ENCODE measurements around the gene MCFD2. TPM values are rescaled to one million over a fixed set of nuclear protein-coding genes. Genes with fewer than 3 reads are reported as not detected.

The MCFD2 gene
- total RNA-seq, 1 donor from 2014 or later: 105 TPM

GRCh38 chr2:46862514-46862913 lies 53.1 kb downstream of the MCFD2 start:
- H3K36me3 ChIP-seq (ENCODE audit: control insufficient read depth, insufficient read depth, low read length): no peaks in the 10 kb centered on the region
- DNase-seq (ENCODE audit: low read depth) (no peak), FAIRE-seq (peak; percentile 50)
- no peak overlapping the region for H3K4me3 ChIP-seq (ENCODE audit: low read depth, low read length)
- TF ChIP-seq CTCF (IDR thresholded peaks at IDR 0.05; ENCODE audit: insufficient read depth, low read length, severe bottlenecking): no peak
- no peaks in the 10 kb centered on the region for H3K27me3 ChIP-seq (ENCODE audit: control insufficient read depth, insufficient read depth, low read length)

- H3K27me3 ChIP-seq (ENCODE audit: control insufficient read depth, insufficient read depth, low read length): no peaks in the 10 kb centered on the region
- H3K36me3 ChIP-seq (ENCODE audit: control insufficient read depth, insufficient read depth, low read length): no peaks in the 10 kb centered on the region
- no peak overlapping the region for H3K4me3 ChIP-seq (ENCODE audit: low read depth, low read length)
- TF ChIP-seq CTCF (IDR thresholded peaks at IDR 0.05; ENCODE audit: insufficient read depth, low read length, severe bottlenecking): no peak
- FAIRE-seq (no peak), DNase-seq (ENCODE audit: low read depth) (no peak)
Observed at GRCh38 chr2:46861916-46862315, 53.7 kb downstream of the MCFD2 start.

GRCh38 chr2:46859482-46859881 lies 56.1 kb downstream of the MCFD2 start:
- no peak for TF ChIP-seq CTCF (IDR thresholded peaks at IDR 0.05; ENCODE audit: insufficient read depth, low read length, severe bottlenecking)
- FAIRE-seq (no peak), DNase-seq (ENCODE audit: low read depth) (no peak)
- Histone ChIP-seq H3K4me3 (ENCODE audit: low read depth, low read length) (no peak overlapping the region), H3K27me3 (ENCODE audit: control insufficient read depth, insufficient read depth, low read length) (no peaks in the 10 kb centered on the region), H3K36me3 (ENCODE audit: control insufficient read depth, insufficient read depth, low read length) (no peaks in the 10 kb centered on the region)

DNA sequence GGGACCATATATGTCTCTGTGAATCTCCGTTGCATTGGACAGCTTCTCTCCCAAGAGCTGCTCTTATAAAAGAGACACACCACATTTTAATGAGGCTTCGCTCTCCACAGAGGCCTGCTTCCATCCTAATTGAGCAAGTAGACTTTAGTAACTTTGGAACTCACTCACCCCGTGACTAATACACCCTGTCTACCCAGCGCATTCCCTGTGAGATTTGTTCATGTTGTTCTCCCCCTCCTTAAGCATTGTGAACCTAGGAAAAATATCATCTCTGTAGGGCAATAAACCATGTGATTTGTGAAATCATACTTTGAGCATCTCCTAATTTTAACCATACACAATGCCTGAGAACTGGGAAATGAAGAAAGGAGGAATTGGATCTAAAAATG lies 56.9 kb downstream of the MCFD2 start:
- no peak for DNase-seq (ENCODE audit: low read depth)
- no peak for FAIRE-seq

DNA sequence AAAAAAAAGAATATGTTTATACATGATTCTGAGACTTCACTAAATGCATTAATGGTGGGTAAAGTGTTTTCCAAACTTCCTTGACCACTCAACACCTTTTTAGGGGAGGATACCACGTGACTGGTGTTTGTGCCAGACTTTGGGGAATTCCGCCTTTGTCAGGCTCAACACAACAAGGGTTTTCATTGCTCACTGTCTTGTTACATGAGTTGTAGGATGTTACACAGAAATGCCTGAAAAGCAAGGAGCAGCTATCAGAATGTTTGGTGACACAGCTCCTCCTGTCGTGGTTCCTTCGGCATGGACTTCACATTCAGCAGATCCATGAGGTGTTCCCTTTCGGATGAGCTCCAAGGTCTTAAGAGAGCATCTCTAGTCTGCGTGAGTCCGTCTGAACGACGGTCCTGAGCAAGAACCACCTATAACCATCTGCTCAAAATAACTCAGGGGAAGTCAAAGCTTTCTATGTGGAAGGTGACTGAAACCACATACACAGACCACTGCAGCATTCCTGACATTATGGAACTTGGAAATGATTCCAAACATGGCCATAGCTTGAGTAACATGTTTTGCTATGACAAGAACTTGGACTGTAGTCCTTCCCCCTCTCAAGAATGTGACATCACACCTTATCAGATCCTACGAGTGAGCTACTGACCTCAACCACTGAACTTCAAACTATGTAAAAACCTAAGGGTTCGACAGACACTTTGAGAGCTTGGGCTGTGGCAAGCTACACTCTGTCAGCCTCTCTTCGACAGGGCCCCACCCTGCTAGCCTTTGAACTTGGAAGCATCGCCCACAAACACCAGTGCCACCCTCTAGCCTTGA lies 57.5 kb downstream of the MCFD2 start:
- TF ChIP-seq CTCF (IDR thresholded peaks at IDR 0.05; ENCODE audit: insufficient read depth, low read length, severe bottlenecking): no peak
- DNase-seq (ENCODE audit: low read depth) (no peak), FAIRE-seq (no peak)
- no peak overlapping the region for H3K4me3 ChIP-seq (ENCODE audit: low read depth, low read length)
- H3K36me3 ChIP-seq (ENCODE audit: control insufficient read depth, insufficient read depth, low read length): no peaks in the 10 kb centered on the region
- H3K27me3 ChIP-seq (ENCODE audit: control insufficient read depth, insufficient read depth, low read length): no peaks in the 10 kb centered on the region

More for the DNA sequence above, 56.9 kb downstream of the MCFD2 start:
- no peak for TF ChIP-seq CTCF (IDR thresholded peaks at IDR 0.05; ENCODE audit: insufficient read depth, low read length, severe bottlenecking)
- no peaks in the 10 kb centered on the region for H3K36me3 ChIP-seq (ENCODE audit: control insufficient read depth, insufficient read depth, low read length)
- no peaks in the 10 kb centered on the region for H3K27me3 ChIP-seq (ENCODE audit: control insufficient read depth, insufficient read depth, low read length)
- H3K4me3 ChIP-seq (ENCODE audit: low read depth, low read length): no peak overlapping the region

GRCh38 chr2:46856336-46856735 lies 59.3 kb downstream of the MCFD2 start:
- FAIRE-seq: no peak
- Histone ChIP-seq H3K4me3 (ENCODE audit: low read depth, low read length) (no peak overlapping the region), H3K27me3 (ENCODE audit: control insufficient read depth, insufficient read depth, low read length) (no peaks in the 10 kb centered on the region), H3K36me3 (ENCODE audit: control insufficient read depth, insufficient read depth, low read length) (no peaks in the 10 kb centered on the region)
- no peak for DNase-seq (ENCODE audit: low read depth)
- no peak for TF ChIP-seq CTCF (IDR thresholded peaks at IDR 0.05; ENCODE audit: insufficient read depth, low read length, severe bottlenecking)

Measured in bronchial epithelial cell (primary cell).